K562 (cell line): Measurements from ENCODE around the gene MEF2B. TPM values are rescaled to one million over a fixed set of nuclear protein-coding genes. Genes with fewer than 3 reads are reported as not detected.

Experiments used
- ATAC-seq: fragments of 200-7000 bp; cut with Tn5 transposase; 3 replicates; pipeline ENCODE4 v1.9.1; 2020; ENCODE audit warnings: moderate library complexity
- BruUV-seq: library from RNA; stranded (reverse); fragments of 400-500 nt; replicated peaks from 2 replicates; lab custom pipeline; 2021; lab: Mats Ljungman, UMichigan
- CTCF ChIA-PET: fragments of 300-600 bp; formaldehyde crosslinking; extraction: SDS; loops from one replicate; lab custom pipeline; 2021; ENCODE audit warnings: low intra/inter-chr PET ratio; lab: Yijun Ruan, JAX
- POLR2A ChIA-PET: fragments of 300-600, 350-650 bp; sonication (Branson Sonifier 250); formaldehyde crosslinking; extraction: SDS; loops from one replicate; lab custom pipeline; 2021; ENCODE audit warnings: antibody characterized with exemption, inconsistent platforms; lab: Yijun Ruan, JAX
- DNase-seq, 4 experiments: peaks; one replicate each; pipeline versions ENCODE4 v3.0.0 to v3.0.0-alpha.2; 2011 to 2018; ENCODE audit warnings: low spot score in 3 of 4, mixed read lengths in 3 of 4; ENCODE audit errors: extremely low read depth in 1 of 4
- FAIRE-seq: peaks from 2 replicates; lab custom pipeline; 2011; peaks lifted over from hg19 to GRCh38; lab: Jason Lieb, UNC
- H2AFZ ChIP-seq: 2 replicates; pipeline ENCODE4 v1.6.0; 2011; ENCODE audit warnings: low read depth, low read length, control low read depth, inconsistent platforms
- H3K27ac ChIP-seq: fragments of 200-600 bp; 3 replicates; pipeline ENCODE4 v1.8.0; 2011; ENCODE audit warnings: low read depth, mild to moderate bottlenecking, control low read depth, inconsistent platforms, low read length, moderate library complexity, mixed read lengths; ENCODE audit errors: extremely low read depth
- H3K27me3 ChIP-seq, 2 experiments: fragments of 300-600 bp in 1 of 2; 2 replicates in 1 of 2; 3 replicates in 1 of 2; pipeline versions ENCODE4 v1.6.0 to v1.8.0; 2011; ENCODE audit warnings: inconsistent platforms in 2 of 2, low read length in 2 of 2, mild to moderate bottlenecking in 1 of 2, mixed read lengths in 1 of 2, moderate library complexity in 1 of 2; ENCODE audit not compliant: control insufficient read depth in 2 of 2, insufficient read depth in 2 of 2
- H3K36me3 ChIP-seq: fragments of 300-600 bp; 3 replicates; pipeline ENCODE4 v1.8.0; 2011; ENCODE audit warnings: mild to moderate bottlenecking, low read length, inconsistent platforms; ENCODE audit not compliant: control insufficient read depth, insufficient read depth
- H3K4me1 ChIP-seq, 2 experiments: fragments of 200-600 bp in 1 of 2; replicated peaks in 1 of 2; 2 replicates in 1 of 2; 3 replicates in 1 of 2; pipeline versions ENCODE4 v1.5.1 to v1.8.0; 2011; ENCODE audit warnings: inconsistent platforms in 2 of 2, low read length in 2 of 2, mild to moderate bottlenecking in 1 of 2, mixed read lengths in 1 of 2, moderate library complexity in 1 of 2; ENCODE audit not compliant: control insufficient read depth in 2 of 2, insufficient read depth in 2 of 2
- H3K4me2 ChIP-seq: 2 replicates; pipeline ENCODE4 v1.6.1; 2011; ENCODE audit warnings: low read length, control low read depth, inconsistent platforms, mixed read lengths; ENCODE audit not compliant: insufficient read depth
- H3K4me3 ChIP-seq: fragments of 200-600 bp; sonication (generic), shearing (Covaris generic); 2 replicates; pipeline ENCODE4 v1.5.1; 2016; ENCODE audit warnings: control low read depth, inconsistent platforms
- H3K79me2 ChIP-seq: fragments of 200-600 bp; 3 replicates; pipeline ENCODE4 v1.8.0; 2011; ENCODE audit warnings: low read length, inconsistent platforms; ENCODE audit not compliant: control insufficient read depth, insufficient read depth
- H3K9ac ChIP-seq, 2 experiments: 2 replicates each; pipeline versions ENCODE4 v1.6.0 to v1.6.1; 2011; ENCODE audit warnings: low read depth in 2 of 2, low read length in 2 of 2, control low read depth in 1 of 2, inconsistent platforms in 1 of 2, mild to moderate bottlenecking in 1 of 2, mixed read lengths in 1 of 2; ENCODE audit not compliant: insufficient read depth in 1 of 2
- H3K9me1 ChIP-seq: one replicate; pipeline ENCODE4 v1.6.0; 2011; ENCODE audit warnings: inconsistent platforms, mild to moderate bottlenecking, low read length, moderate library complexity; ENCODE audit not compliant: control insufficient read depth, insufficient read depth
- H3K9me3 ChIP-seq: replicated peaks from 2 replicates; pipeline ENCODE4 v1.5.1; 2011; ENCODE audit warnings: low read depth, low read length, inconsistent platforms; ENCODE audit not compliant: control insufficient read depth, insufficient read depth
- H4K20me1 ChIP-seq: replicated peaks from 2 replicates; pipeline ENCODE4 v1.6.1; 2011; ENCODE audit warnings: low read length, inconsistent platforms, mixed read lengths; ENCODE audit not compliant: control insufficient read depth, insufficient read depth
- NCOA1 ChIP-seq: fragments of 450-650 bp; IDR thresholded peaks from 2 replicates; pipeline ENCODE4 v1.6.1; 2016; ENCODE audit warnings: low read depth
- WGBS: fragments of 100-300 bp; shearing (Covaris generic); methylation state at CpG from one replicate; pipeline ENCODE4 v1.1.6; 2016; ENCODE audit warnings: low coverage, mixed read lengths; ENCODE audit not compliant: insufficient coverage; ENCODE audit errors: missing lambda C conversion rate; 5-methylcytosine and 5-hydroxymethylcytosine counted together
- in situ Hi-C: fragments of 300-500 bp; cut with MboI; formaldehyde crosslinking; loops from 4 replicates; pipeline ENCODE4 v1.15.0; 2018; ENCODE audit warnings: inconsistent platforms, mixed read lengths
- intact Hi-C: fragments of 100-400 bp; cut with micrococcal nuclease; formaldehyde crosslinking; loops from 2 replicates; pipeline ENCODE4 v1.14.2; 2022
- polyA plus RNA-seq, 8 experiments: library from polyadenylated mRNA; depleted of rRNA in 4 of 8; stranded (reverse) in 5 of 8; unstranded in 3 of 8; fragments of >200 nt; fragmentation: Nextera tagmentation in 2 of 8; fragmentation: Illumina TruSeq in 1 of 8; extraction: Ambion mirVana in 2 of 8; extraction: Trizol in 1 of 8; gene quantifications; 2 replicates each; pipeline versions ENCODE4 v1.2.1 to v1.2.3, GENCODE V29; 2011 to 2014; ENCODE audit warnings: inconsistent platforms in 1 of 8, missing spikeins in 1 of 8
- total RNA-seq, 7 experiments: library from RNA; depleted of rRNA in 6 of 7; stranded (reverse); fragments of >200 nt in 6 of 7; fragmentation: Illumina TruSeq in 2 of 7; extraction: Trizol in 2 of 7; gene quantifications; 2 replicates each; pipeline versions ENCODE4 v1.2.1 to v1.2.3, GENCODE V29; 2011 to 2021; ENCODE audit warnings: low replicate concordance in 1 of 7
- TF ChIP-seq, protein P1 (sequence below): fragments of 450-650 bp; IDR thresholded peaks from 2 replicates; pipeline ENCODE4 v1.6.1; 2016; ENCODE audit warnings: mild to moderate bottlenecking

Gene MEF2B
- total and polyA plus RNA-seq, 9 of the 15 experiments (the other 6 are each of a cell fraction or from before 2014, with no cell fraction given), result 0.14 to 1.9 (median 0.71) TPM; not detected in 3

GRCh38 chr19:19170053-19170872 lies at the start of gene MEF2B (continued):
- TF ChIP-seq, protein P1, sequence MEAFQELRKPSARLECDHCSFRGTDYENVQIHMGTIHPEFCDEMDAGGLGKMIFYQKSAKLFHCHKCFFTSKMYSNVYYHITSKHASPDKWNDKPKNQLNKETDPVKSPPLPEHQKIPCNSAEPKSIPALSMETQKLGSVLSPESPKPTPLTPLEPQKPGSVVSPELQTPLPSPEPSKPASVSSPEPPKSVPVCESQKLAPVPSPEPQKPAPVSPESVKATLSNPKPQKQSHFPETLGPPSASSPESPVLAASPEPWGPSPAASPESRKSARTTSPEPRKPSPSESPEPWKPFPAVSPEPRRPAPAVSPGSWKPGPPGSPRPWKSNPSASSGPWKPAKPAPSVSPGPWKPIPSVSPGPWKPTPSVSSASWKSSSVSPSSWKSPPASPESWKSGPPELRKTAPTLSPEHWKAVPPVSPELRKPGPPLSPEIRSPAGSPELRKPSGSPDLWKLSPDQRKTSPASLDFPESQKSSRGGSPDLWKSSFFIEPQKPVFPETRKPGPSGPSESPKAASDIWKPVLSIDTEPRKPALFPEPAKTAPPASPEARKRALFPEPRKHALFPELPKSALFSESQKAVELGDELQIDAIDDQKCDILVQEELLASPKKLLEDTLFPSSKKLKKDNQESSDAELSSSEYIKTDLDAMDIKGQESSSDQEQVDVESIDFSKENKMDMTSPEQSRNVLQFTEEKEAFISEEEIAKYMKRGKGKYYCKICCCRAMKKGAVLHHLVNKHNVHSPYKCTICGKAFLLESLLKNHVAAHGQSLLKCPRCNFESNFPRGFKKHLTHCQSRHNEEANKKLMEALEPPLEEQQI, result no peak
- TF ChIP-seq, all 486 proteins: peak for 29

DNA sequence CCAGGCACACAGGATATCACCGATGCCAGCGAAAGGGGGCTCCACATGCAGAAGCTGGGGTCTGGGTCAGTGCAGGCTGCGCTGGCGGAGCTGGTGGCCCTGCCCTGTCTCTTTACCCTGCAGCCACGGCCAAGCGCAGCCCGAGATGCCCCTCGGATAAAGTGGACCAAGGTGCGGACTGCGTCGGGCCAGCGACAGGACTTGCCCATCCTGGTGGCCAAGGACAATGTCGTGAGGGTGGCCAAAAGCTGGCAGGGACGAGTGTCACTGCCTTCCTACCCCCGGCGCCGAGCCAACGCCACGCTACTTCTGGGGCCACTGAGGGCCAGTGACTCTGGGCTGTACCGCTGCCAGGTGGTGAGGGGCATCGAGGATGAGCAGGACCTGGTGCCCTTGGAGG lies 48.8 kb upstream of the MEF2B start:
- intact Hi-C loops, result no loop called here
- Histone ChIP-seq H3K79me2 (no peaks in the 10 kb centered on the region), H3K27me3 (peaks cover 9 to 31% of the 10 kb centered on the region in 2 experiments; a peak in 4 of 5 replicates), H3K4me1 (peaks cover 0 to 8% of the 10 kb centered on the region in 2 experiments; a peak in 1 of 5 replicates), H3K4me2 (no peak overlapping the region), H3K9me1 (peaks cover under 1% of the 10 kb centered on the region), H3K9ac (no peak overlapping the region; a peak in 1 of 4 replicates), H3K9me3 (peaks cover 2% of the 10 kb centered on the region), H2AFZ (no peak overlapping the region), H4K20me1 (no peaks in the 10 kb centered on the region; the same call in 1 of the 2 replicates), H3K4me3 (no peak overlapping the region), H3K27ac (no peak overlapping the region), H3K36me3 (no peaks in the 10 kb centered on the region)
- no peak for DNase-seq
- no peak for ATAC-seq
- in situ Hi-C loops, result no loop called here
- ChIA-PET POLR2A (interaction anchor here (1.0 kb wide), 1 partner anchor 13 kb away, joined by 3 read pairs; no protein-coding TSS in a partner anchor), CTCF (no interaction called here)
- FAIRE-seq, result no peak
- TF ChIP-seq NCOA1, result no peak
- 5% methylated on average over 20 of the region's 21 CpGs for WGBS
- no TSS peak for BruUV-seq
